GM23338 (cell line): ENCODE data around the gene CTDSPL. TPM values are rescaled to one million over a fixed set of nuclear protein-coding genes. Genes with fewer than 3 reads are reported as not detected.

Source experiments
- ATAC-seq: fragments of 200-7000 bp; cut with Tn5 transposase; 3 replicates; pipeline ENCODE4 v1.9.1; 2020
- DNase-seq: peaks from one replicate; pipeline ENCODE4 v3.0.0-alpha.2; 2015; ENCODE audit warnings: low spot score
- H2AFZ ChIP-seq: fragments of 200-600 bp; sonication (generic); 2 replicates; pipeline ENCODE4 v1.8.0; 2016; ENCODE audit warnings: antibody characterized with exemption, mild to moderate bottlenecking, moderate library complexity
- H3F3A ChIP-seq: fragments of 200-600 bp; sonication (generic); replicated peaks from 2 replicates; pipeline ENCODE4 v1.8.0; 2017; ENCODE audit warnings: antibody characterized with exemption, mixed run types, low read depth
- H3K27ac ChIP-seq: fragments of 200-600 bp; sonication (generic); 2 replicates; pipeline ENCODE4 v1.6.1; 2016; ENCODE audit warnings: low read depth
- H3K27me3 ChIP-seq: fragments of 200-600 bp; sonication (generic); 2 replicates; pipeline ENCODE4 v1.8.0; 2016; ENCODE audit warnings: mild to moderate bottlenecking, mixed run types, moderate library complexity; ENCODE audit not compliant: insufficient read depth
- H3K36me3 ChIP-seq: fragments of 200-600 bp; sonication (generic); 2 replicates; pipeline ENCODE4 v1.8.0; 2016; ENCODE audit warnings: mild to moderate bottlenecking; ENCODE audit not compliant: insufficient read depth
- H3K4me1 ChIP-seq: fragments of 200-600 bp; sonication (generic); 2 replicates; pipeline ENCODE4 v1.8.0; 2016; ENCODE audit warnings: mild to moderate bottlenecking, moderate library complexity; ENCODE audit not compliant: insufficient read depth
- H3K4me2 ChIP-seq: fragments of 200-600 bp; sonication (generic); 2 replicates; pipeline ENCODE4 v1.7.1; 2017; ENCODE audit warnings: mixed run types
- H3K4me3 ChIP-seq: fragments of 200-600 bp; sonication (generic); 2 replicates; pipeline ENCODE4 v1.6.1; 2016; ENCODE audit warnings: mixed run types
- H3K79me2 ChIP-seq: fragments of 200-600 bp; sonication (generic); replicated peaks from 2 replicates; pipeline ENCODE4 v1.8.0; 2017; ENCODE audit warnings: mild to moderate bottlenecking; ENCODE audit not compliant: insufficient read depth
- H3K9me2 ChIP-seq: fragments of 200-600 bp; sonication (generic); 2 replicates; pipeline ENCODE4 v1.8.0; 2017; ENCODE audit not compliant: insufficient read depth
- H4K20me1 ChIP-seq: fragments of 200-600 bp; sonication (generic); replicated peaks from 2 replicates; pipeline ENCODE4 v1.8.0; 2017; ENCODE audit warnings: mild to moderate bottlenecking; ENCODE audit not compliant: insufficient read depth
- H3K27ac Mint-ChIP-seq: 2 replicates; pipeline ENCODE4 v1.8.0; 2020; ENCODE audit warnings: inconsistent platforms, mild to moderate bottlenecking, moderate library complexity, mixed read lengths
- H3K27me3 Mint-ChIP-seq: 3 replicates; pipeline ENCODE4 v1.8.0; 2022; ENCODE audit warnings: low read depth, mild to moderate bottlenecking, moderate library complexity, mixed read lengths, inconsistent platforms; ENCODE audit not compliant: insufficient read depth, poor library complexity
- H3K36me3 Mint-ChIP-seq: 3 replicates; pipeline ENCODE4 v1.8.0; 2021; ENCODE audit warnings: low read depth, mild to moderate bottlenecking, inconsistent platforms, moderate library complexity, mixed read lengths
- H3K4me1 Mint-ChIP-seq: 3 replicates; pipeline ENCODE4 v1.8.0; 2020; ENCODE audit warnings: mild to moderate bottlenecking, inconsistent platforms, mixed read lengths
- H3K4me3 Mint-ChIP-seq: 3 replicates; pipeline ENCODE4 v1.8.0; 2021; ENCODE audit warnings: moderate library complexity, mild to moderate bottlenecking, inconsistent platforms, mixed read lengths
- H3K9me3 Mint-ChIP-seq: 3 replicates; pipeline ENCODE4 v1.8.0; 2020; ENCODE audit warnings: moderate library complexity, mild to moderate bottlenecking, inconsistent platforms, mixed read lengths
- CREB1 ChIP-seq: fragments of 250-450 bp; sonication (Bioruptor Pico); IDR thresholded peaks from 2 replicates; pipeline ENCODE4 v1.5.0; 2020; ENCODE audit warnings: low read depth, mild to moderate bottlenecking, moderate library complexity
- CTCF ChIP-seq, 2 experiments: fragments of 200-600 bp in 1 of 2; sonication (generic) in 1 of 2; conservative IDR thresholded peaks; 2 replicates each; pipeline versions ENCODE4 v1.5.1 to v1.6.1; 2016 to 2017; ENCODE audit warnings: antibody characterized with exemption in 2 of 2, low read depth in 2 of 2, mild to moderate bottlenecking in 2 of 2, moderate library complexity in 1 of 2
- ETS1 ChIP-seq: IDR thresholded peaks from 2 replicates; pipeline ENCODE4 v1.6.1; 2016; ENCODE audit warnings: antibody characterized with exemption
- EZH2 ChIP-seq: fragments of 200-600 bp; sonication (generic); IDR thresholded peaks from one replicate; pipeline ENCODE4 v1.8.0; 2017; ENCODE audit warnings: antibody characterized with exemption, mild to moderate bottlenecking, low read depth; ENCODE audit not compliant: unreplicated experiment
- EZH2phosphoT487 ChIP-seq: fragments of 200-600 bp; sonication (generic); IDR thresholded peaks from one replicate; pipeline ENCODE4 v1.8.1; 2018; ENCODE audit warnings: antibody characterized with exemption; ENCODE audit not compliant: unreplicated experiment
- JUNB ChIP-seq: IDR thresholded peaks from one replicate; pipeline ENCODE4 v1.6.1; 2016; ENCODE audit warnings: antibody characterized with exemption; ENCODE audit not compliant: unreplicated experiment
- NANOG ChIP-seq: IDR thresholded peaks from 2 replicates; pipeline ENCODE4 v1.6.1; 2016; ENCODE audit warnings: antibody characterized with exemption, borderline replicate concordance
- POLR2AphosphoS5 ChIP-seq: IDR thresholded peaks from 2 replicates; pipeline ENCODE4 v1.6.1; 2016; ENCODE audit warnings: antibody characterized with exemption, low read depth
- REST ChIP-seq: IDR thresholded peaks from one replicate; pipeline ENCODE4 v1.6.1; 2018; ENCODE audit warnings: antibody characterized with exemption; ENCODE audit not compliant: unreplicated experiment
- STAT1 ChIP-seq: IDR thresholded peaks from one replicate; pipeline ENCODE4 v1.6.1; 2016; ENCODE audit warnings: antibody characterized with exemption; ENCODE audit not compliant: unreplicated experiment
- ZNF114 ChIP-seq: fragments of 250-450 bp; sonication (Bioruptor Pico); IDR thresholded peaks from 2 replicates; pipeline ENCODE4 v1.5.0; 2020; ENCODE audit warnings: mild to moderate bottlenecking, moderate library complexity
- ZNF331 ChIP-seq: fragments of 250-450 bp; sonication (Bioruptor Pico); IDR thresholded peaks from 2 replicates; pipeline ENCODE4 v1.5.0; 2020; ENCODE audit warnings: low read depth, mild to moderate bottlenecking, moderate library complexity
- ZNF462 ChIP-seq: fragments of 250-450 bp; sonication (Bioruptor Pico); IDR thresholded peaks from 2 replicates; pipeline ENCODE4 v1.5.0; 2020; ENCODE audit warnings: mild to moderate bottlenecking, moderate library complexity
- polyA plus RNA-seq: library from polyadenylated mRNA; unstranded; fragments of >200 nt; fragmentation: Nextera tagmentation; extraction: Ambion mirVana; gene quantifications from 2 replicates; pipeline ENCODE4 v1.2.1, GENCODE V29; 2016
- total RNA-seq: library from RNA; depleted of rRNA; stranded (reverse); fragments of >200 nt; shearing (Covaris generic); gene quantifications from 2 replicates; pipeline ENCODE4 v1.2.3, GENCODE V29; 2014

CTDSPL gene
- total and polyA plus RNA-seq, 2 experiments from 2014 or later, result 23.2 to 42.0 TPM

GRCh38 chr3:38020342-38020726 is 158.7 kb downstream of the CTDSPL start:
- no peaks in the 10 kb centered on the region for H3K36me3 ChIP-seq
- no peak overlapping the region for H3K4me2 ChIP-seq
- no peak overlapping the region for H3K27ac ChIP-seq
- H3K9me3 Mint-ChIP-seq, result no peaks in the 10 kb centered on the region
- H3K4me1 ChIP-seq, result no peaks in the 10 kb centered on the region
- peaks cover 16% of the 10 kb centered on the region for H3K36me3 Mint-ChIP-seq
- H3K79me2 ChIP-seq, result no peaks in the 10 kb centered on the region; the same call in 1 of the 2 replicates
- H2AFZ ChIP-seq, result no peak overlapping the region
- peaks cover 15% of the 10 kb centered on the region for H3K27me3 Mint-ChIP-seq
- no peaks in the 10 kb centered on the region for H3K9me2 ChIP-seq
- TF ChIP-seq CREB1, result no peak
- no peak for TF ChIP-seq REST
- no peak for TF ChIP-seq JUNB
- no peak for TF ChIP-seq ETS1
- TF ChIP-seq ZNF114 (CRISPR knock-in tag), result no peak
- TF ChIP-seq ZNF462 (CRISPR knock-in tag), result no peak
- TF ChIP-seq ZNF331, result no peak
- no peak for TF ChIP-seq EZH2phosphoT487
- no peak for TF ChIP-seq POLR2AphosphoS5
- TF ChIP-seq NANOG, result no peak
- no peak for TF ChIP-seq EZH2
- TF ChIP-seq STAT1, result no peak
- no peak for TF ChIP-seq CTCF (conservative IDR thresholded peaks at IDR 0.05; ENCODE audit: low read depth in 2 of 2)
- H3K27me3 ChIP-seq, result peaks cover under 1% of the 10 kb centered on the region; the same call in 1 of the 2 replicates
- H3K4me1 Mint-ChIP-seq, result peaks cover 4% of the 10 kb centered on the region
- H3K27ac Mint-ChIP-seq, result no peak overlapping the region
- no peaks in the 10 kb centered on the region for H3F3A ChIP-seq
- no peak for DNase-seq
- H3K4me3 ChIP-seq, result no peak overlapping the region
- ATAC-seq, result no peak
- H4K20me1 ChIP-seq, result peaks cover 3% of the 10 kb centered on the region; the same call in 1 of the 2 replicates
- H3K4me3 Mint-ChIP-seq, result no peak overlapping the region
